Gastrocnemius medialis (tissue), 4 donors: Measurements from ENCODE around the gene SERPINE1. TPM values are rescaled to one million over a fixed set of nuclear protein-coding genes. Genes with fewer than 3 reads are reported as not detected.

Experiments
- ATAC-seq, 2 donors: fragments of 150-250 bp; one replicate each; pipeline ENCODE4 v1.9.1; 2016
- DNase-seq, 2 donors: peaks; one replicate each; pipeline ENCODE4 v3.0.0-alpha.2; 2019
- H3K27ac ChIP-seq, 4 donors: fragments of 200-600 bp; sonication (generic); 1 replicate in 1 of 4; 2 replicates in 3 of 4; pipeline ENCODE4 v1.5.1; 2016 to 2018; ENCODE audit warnings: mild to moderate bottlenecking in 2 of 4, moderate library complexity in 1 of 4
- H3K27me3 ChIP-seq, 3 donors: fragments of 200-600 bp; sonication (generic) in 2 of 3; 1 replicate in 1 of 3; 2 replicates in 2 of 3; pipeline versions ENCODE4 v1.5.1 to v1.6.0; 2016 to 2019; ENCODE audit warnings: mild to moderate bottlenecking in 1 of 3, moderate library complexity in 1 of 3
- H3K36me3 ChIP-seq, 2 donors: fragments of 200-600 bp; sonication (generic) in 1 of 2; one replicate each; pipeline ENCODE4 v1.5.1; 2017 to 2018
- H3K4me1 ChIP-seq, 2 donors: fragments of 200-600 bp; sonication (generic) in 1 of 2; one replicate each; pipeline ENCODE4 v1.5.1; 2016 to 2017; ENCODE audit warnings: mild to moderate bottlenecking in 2 of 2
- H3K4me3 ChIP-seq, 4 donors: fragments of 200-600 bp; sonication (generic) in 3 of 4; 1 replicate in 1 of 4; 2 replicates in 3 of 4; pipeline ENCODE4 v1.5.1; 2016 to 2019; ENCODE audit warnings: mild to moderate bottlenecking in 2 of 4
- H3K9me3 ChIP-seq, 3 donors: fragments of 200-600 bp; sonication (generic) in 2 of 3; 1 replicate in 1 of 3; 2 replicates in 2 of 3; pipeline ENCODE4 v1.5.1; 2016 to 2019
- CTCF ChIP-seq, 5 experiments: fragments of 450-650 bp in 3 of 5; fragments of 200-600 bp in 2 of 5; sonication (generic) in 2 of 5; IDR thresholded peaks in 4 of 5; conservative IDR thresholded peaks in 1 of 5; 1 replicate in 4 of 5; 2 replicates in 1 of 5; pipeline ENCODE4 v1.5.1; 2016 to 2019; ENCODE audit warnings: antibody characterized with exemption in 5 of 5, mild to moderate bottlenecking in 3 of 5, moderate library complexity in 3 of 5
- POLR2A ChIP-seq, 2 donors: fragments of 450-650 bp; IDR thresholded peaks; one replicate each; pipeline ENCODE4 v1.6.1; 2017; ENCODE audit warnings: antibody characterized with exemption in 2 of 2, mild to moderate bottlenecking in 2 of 2, moderate library complexity in 2 of 2
- in situ Hi-C, 4 donors: fragments of 200-750 bp; cut with MboI; loops; one replicate each; pipeline versions ENCODE4 v1.15.0 to v1.8.0; 2017; ENCODE audit warnings: low sequenced_read_pairs in 4 of 4
- intact Hi-C: fragments of 100-400 bp; cut with DNase I; formaldehyde crosslinking; loops from one replicate; pipeline ENCODE4 v1.15.1; 2023; ENCODE audit warnings: low total_unique reads
- total RNA-seq, 4 donors: library from RNA; depleted of rRNA; stranded (reverse); fragments of >200 nt; gene quantifications; one replicate each; pipeline versions ENCODE4 v1.1.0 to v1.2.3, GENCODE V29; 2016

The SERPINE1 gene
- total RNA-seq, 4 donors from 2014 or later, result 5.9 to 21.7 (median 12.3) TPM

DNA sequence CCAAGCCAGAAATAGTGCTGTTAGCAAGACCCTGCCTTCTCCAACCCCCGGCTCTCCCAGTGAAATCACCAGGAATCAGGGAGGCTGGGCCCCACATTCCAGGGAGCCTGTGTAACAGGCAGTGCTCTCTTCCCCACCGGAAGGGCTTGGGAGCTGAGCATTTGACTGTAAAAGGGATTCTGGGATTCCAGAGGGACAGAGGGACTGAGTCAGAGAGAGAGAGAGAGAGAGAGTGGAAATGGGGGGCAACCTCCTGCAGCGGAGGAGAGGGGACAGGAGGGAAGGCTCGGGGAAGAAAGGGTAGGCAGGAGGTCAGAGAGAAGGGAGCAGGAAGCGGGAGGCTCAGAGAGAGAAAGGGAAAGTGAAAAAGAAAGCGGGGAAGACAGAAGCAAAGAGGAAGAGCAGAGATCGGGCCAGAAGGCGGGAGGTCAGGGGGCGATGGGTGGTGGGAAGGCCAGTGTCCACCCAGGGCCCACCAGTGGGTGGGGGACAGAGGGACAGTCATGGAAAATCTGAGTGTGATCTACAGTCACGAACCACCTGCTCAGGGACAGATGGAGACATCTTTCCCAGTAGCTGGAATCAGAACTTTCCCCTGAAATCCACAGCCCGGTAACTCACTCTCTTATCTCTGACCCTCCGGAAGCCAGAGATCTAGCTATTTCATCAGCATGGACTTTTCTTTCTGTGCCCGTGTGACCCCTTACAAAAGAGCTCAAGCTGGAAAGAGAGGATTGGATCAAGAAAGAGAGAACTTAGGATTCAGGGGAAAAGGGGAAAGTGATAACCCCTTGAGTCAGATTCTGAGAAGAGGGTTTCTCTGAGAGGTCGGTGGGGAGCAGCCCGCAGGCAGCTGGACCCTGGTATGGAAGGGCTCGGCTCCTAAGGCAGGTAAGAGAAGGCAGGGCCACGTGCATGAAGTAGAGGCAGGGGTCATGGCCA lies 4.6 kb upstream of the SERPINE1 start:
- intact Hi-C loops (no loop called here), in situ Hi-C loops (no loop called here)
- TF ChIP-seq POLR2A (IDR thresholded peaks at IDR 0.05) (no peak), CTCF (IDR thresholded peaks at IDR 0.05 in 4 of 5, conservative IDR thresholded peaks at IDR 0.05 in 1 of 5) (no peak)
- DNase-seq (peak; percentile 52 to 68), ATAC-seq (peak; percentile 55 to 70)
- Histone ChIP-seq H3K27ac (peak overlapping the region; percentile 71 to 79 (median 75)), H3K4me1 (peaks cover 21 to 22% of the 10 kb centered on the region in 2 donors), H3K36me3 (no peaks in the 10 kb centered on the region), H3K27me3 (peaks cover 6 to 22% (median 18%) of the 10 kb centered on the region in 3 donors), H3K4me3 (peak overlapping the region; percentile 39 to 50 (median 44)), H3K9me3 (no peaks in the 10 kb centered on the region)

DNA sequence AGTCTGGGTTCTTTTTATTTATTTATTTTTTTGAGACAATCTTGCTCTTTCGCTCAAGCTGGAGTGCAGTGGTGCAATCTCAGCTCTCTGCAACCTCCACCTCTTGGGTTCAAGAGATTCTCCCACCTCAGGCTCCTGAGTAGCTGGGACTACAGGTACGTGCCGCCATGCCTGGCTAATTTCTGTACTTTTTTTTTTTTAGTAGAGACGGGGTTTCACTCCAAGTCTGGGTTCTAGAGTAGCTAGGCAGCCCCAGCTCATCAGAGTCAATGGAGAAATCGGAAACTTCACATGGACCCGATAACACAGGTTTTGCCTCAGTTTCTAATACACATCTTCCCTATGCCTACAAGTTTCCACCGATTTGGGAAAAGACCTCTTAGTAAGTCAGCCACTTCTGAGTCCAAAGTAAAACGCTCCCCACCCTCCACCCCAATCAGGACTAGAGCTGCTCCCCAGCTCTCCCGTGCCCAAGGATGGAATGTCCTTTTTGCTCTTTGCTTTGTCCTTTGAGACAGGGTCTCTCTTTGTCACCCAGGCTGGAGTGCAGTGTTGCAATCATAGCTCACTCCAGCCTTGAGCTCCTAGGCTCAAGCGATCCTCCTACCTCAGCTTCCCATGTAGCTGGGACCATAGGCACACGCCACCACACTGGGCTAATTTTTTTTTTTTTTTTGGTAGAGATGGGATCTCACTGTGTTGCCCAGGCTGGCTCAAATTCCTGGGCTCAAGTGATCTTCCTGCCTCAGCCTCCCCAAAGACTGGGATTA lies 3.8 kb upstream of the SERPINE1 start:
- ATAC-seq, result no peak
- TF ChIP-seq POLR2A (IDR thresholded peaks at IDR 0.05) (no peak), CTCF (IDR thresholded peaks at IDR 0.05 in 4 of 5, conservative IDR thresholded peaks at IDR 0.05 in 1 of 5) (no peak)
- Histone ChIP-seq H3K27me3 (peaks cover 9 to 23% (median 22%) of the 10 kb centered on the region in 3 donors), H3K27ac (peak overlapping the region in 3 of 4 donors; percentile 71 to 79 (median 76)), H3K4me1 (peaks cover 21 to 22% of the 10 kb centered on the region in 2 donors), H3K9me3 (no peaks in the 10 kb centered on the region), H3K36me3 (no peaks in the 10 kb centered on the region), H3K4me3 (no peak overlapping the region)
- intact Hi-C loops, result no loop called here
- DNase-seq, result no peak
- in situ Hi-C loops, result no loop called here

DNA sequence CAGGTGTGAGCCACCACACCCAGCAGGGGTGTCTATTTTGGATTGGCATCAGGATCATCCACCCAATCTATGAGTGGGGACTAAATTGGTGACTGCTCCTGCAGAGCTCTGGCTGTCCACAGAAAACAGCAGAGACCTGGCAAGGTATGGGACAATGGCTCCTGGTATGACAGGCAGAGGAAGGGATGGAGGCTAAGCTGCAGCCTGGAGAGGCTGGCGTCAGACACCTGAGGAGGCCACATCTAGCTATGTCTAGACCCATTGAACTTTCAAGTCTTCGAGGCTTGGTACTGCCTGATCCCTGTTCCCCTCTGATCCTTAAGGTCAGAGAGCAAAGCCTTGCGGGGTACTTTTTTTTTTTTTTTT lies 3.2 kb upstream of the SERPINE1 start:
- no peaks in the 10 kb centered on the region for H3K36me3 ChIP-seq
- H3K4me1 ChIP-seq, result peaks cover 21 to 22% of the 10 kb centered on the region in 2 donors
- peak overlapping the region in 2 of 4 donors; percentile 76 to 79 for H3K27ac ChIP-seq
- H3K27me3 ChIP-seq, result peaks cover 9 to 23% (median 22%) of the 10 kb centered on the region in 3 donors
- TF ChIP-seq CTCF (IDR thresholded peaks at IDR 0.05 in 4 of 5, conservative IDR thresholded peaks at IDR 0.05 in 1 of 5), result no peak
- no peak for TF ChIP-seq POLR2A (IDR thresholded peaks at IDR 0.05)
- H3K9me3 ChIP-seq, result no peaks in the 10 kb centered on the region
- DNase-seq (no peak), ATAC-seq (no peak)
- in situ Hi-C loops, result no loop called here
- intact Hi-C loops, result no loop called here
- no peak overlapping the region for H3K4me3 ChIP-seq

DNA sequence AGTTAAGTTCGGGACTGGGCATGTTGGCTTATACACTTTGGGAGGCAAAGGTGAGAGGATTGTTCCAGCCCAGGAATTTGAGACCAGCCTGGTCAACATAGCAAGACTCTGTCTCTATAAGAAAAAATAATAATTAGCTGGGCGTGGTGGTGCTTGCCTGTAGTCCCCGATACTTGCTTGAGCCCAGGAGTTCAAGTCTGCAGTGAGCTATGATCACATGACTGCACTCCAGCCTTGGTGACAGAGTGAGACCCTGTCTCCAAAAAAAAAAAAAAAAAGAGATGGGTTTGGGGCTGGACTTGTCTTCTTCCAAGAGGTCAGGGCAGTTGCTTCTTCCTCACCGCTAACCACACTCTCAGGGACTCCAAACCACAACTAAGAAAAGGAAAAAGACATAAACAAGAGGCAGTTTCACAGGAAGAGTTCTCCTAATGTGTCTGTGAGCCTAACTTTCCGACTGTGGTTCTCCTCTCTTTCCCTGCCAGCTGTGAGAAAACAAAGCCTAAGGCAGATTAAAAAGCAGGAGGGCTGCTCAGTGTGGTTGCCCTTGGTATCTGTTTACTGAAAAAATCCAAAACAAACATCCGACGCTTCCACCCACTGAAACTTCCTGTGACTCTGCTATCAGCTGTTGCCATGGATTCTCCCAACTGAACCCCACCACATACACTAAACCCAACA lies 2.4 kb upstream of the SERPINE1 start:
- intact Hi-C loops (no loop called here), in situ Hi-C loops (no loop called here)
- peaks cover 21 to 22% of the 10 kb centered on the region in 2 donors for H3K4me1 ChIP-seq
- H3K27me3 ChIP-seq, result peaks cover 9 to 23% (median 22%) of the 10 kb centered on the region in 3 donors
- H3K4me3 ChIP-seq, result no peak overlapping the region
- peak overlapping the region; percentile 18 to 77 (median 59) for H3K27ac ChIP-seq
- ATAC-seq (no peak), DNase-seq (no peak)
- H3K9me3 ChIP-seq, result no peaks in the 10 kb centered on the region
- TF ChIP-seq CTCF (IDR thresholded peaks at IDR 0.05 in 4 of 5, conservative IDR thresholded peaks at IDR 0.05 in 1 of 5) (no peak), POLR2A (IDR thresholded peaks at IDR 0.05) (no peak)
- H3K36me3 ChIP-seq, result no peaks in the 10 kb centered on the region
